Measurements from ENCODE around the gene FKBP8. TPM values are rescaled to one million over a fixed set of nuclear protein-coding genes. Genes with fewer than 3 reads are reported as not detected.

The FKBP8 gene
- total RNA-seq, 2 experiments from 2014 or later, result 232 to 236 TPM

DNA sequence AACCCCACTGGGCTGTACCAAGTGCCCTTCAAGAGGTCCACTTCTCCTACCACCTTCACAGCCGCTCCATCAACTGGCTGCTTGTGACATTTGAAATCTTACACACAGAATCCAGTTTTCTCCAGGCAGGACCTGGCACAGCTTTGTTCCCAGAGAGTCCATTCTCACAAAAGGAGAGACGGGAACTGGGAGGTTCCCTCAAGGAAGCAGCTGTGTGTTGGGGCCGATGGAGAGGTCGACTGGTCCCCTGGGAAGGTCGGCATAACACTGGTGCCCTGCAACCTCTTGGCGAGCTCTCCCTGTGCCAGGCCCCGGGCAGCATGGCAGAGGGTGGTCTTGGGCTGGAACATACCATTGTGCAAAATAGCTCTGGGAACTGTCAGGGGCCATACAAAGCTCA lies 43.0 kb downstream of the FKBP8 start:
- CTCF ChIA-PET, result interaction anchor here (1.3 kb wide), 2 partner anchors 20 to 38 kb away, joined by 5 to 6 read pairs; no protein-coding TSS in a partner anchor
- no peaks in the 10 kb centered on the region for H3K36me3 Mint-ChIP-seq
- H3K27ac Mint-ChIP-seq, result peak overlapping the region; percentile 28
- peaks cover 86% of the 10 kb centered on the region for H3K4me1 Mint-ChIP-seq (ENCODE audit: low read depth)
- no peak for DNase-seq
- POLR2A ChIA-PET, result no interaction called here
- no peaks in the 10 kb centered on the region for H3K9me3 Mint-ChIP-seq
- intact Hi-C loops (cut with micrococcal nuclease), result no loop called here
- no peaks in the 10 kb centered on the region for H3K27me3 Mint-ChIP-seq
- H3K4me3 Mint-ChIP-seq, result no peak overlapping the region

DNA sequence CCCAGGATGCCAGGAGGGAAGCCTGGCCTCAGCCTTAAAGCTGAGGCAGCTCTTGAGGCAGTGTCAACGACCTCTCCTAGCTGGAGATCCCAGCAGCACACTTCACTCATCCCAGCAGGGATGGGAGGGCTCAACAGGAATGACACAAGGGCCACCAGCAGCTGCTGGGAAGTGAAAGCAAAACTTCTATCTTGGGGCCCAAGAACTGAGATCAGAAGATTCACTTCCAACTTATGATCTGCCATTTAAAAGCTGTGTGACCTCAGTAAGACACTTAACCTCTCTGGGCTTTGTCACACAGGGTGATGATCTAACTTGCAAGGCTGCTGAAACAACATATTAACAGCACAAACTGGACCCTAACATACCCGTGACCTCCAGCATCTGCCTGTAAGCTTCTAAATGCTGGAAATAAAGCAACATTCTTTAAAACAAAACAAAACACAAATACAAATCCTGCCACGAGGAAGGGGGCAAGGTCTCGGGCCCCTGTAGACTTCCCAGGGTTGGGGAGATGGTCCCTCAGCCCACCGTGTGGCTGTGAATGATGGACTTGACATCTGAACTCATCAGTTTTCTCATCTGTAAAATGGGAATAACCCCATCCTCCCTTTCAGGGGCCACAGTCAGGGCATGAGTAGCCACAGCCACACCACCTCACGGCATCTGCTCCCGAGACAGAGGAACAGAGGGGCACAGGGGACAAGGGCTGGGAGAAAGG lies 44.2 kb downstream of the FKBP8 start:
- peaks cover 86% of the 10 kb centered on the region for H3K4me1 Mint-ChIP-seq (ENCODE audit: low read depth)
- H3K27me3 Mint-ChIP-seq, result no peaks in the 10 kb centered on the region
- H3K4me3 Mint-ChIP-seq, result no peak overlapping the region
- no peaks in the 10 kb centered on the region for H3K9me3 Mint-ChIP-seq
- CTCF ChIA-PET, result interaction anchor here (0.7 to 4.1 kb wide), 6 partner anchors 13 to 650 kb away, joined by 3 to 43 read pairs (median 4); partner anchors contain the start of gene ELL
- POLR2A ChIA-PET, result interaction anchor here (0.8 kb wide), 1 partner anchor 21 kb away, joined by 3 read pairs; no protein-coding TSS in a partner anchor
- intact Hi-C loops (cut with micrococcal nuclease), result no loop called here
- H3K36me3 Mint-ChIP-seq, result no peaks in the 10 kb centered on the region
- H3K27ac Mint-ChIP-seq, result peak overlapping the region; percentile 33
- DNase-seq, result no peak

DNA sequence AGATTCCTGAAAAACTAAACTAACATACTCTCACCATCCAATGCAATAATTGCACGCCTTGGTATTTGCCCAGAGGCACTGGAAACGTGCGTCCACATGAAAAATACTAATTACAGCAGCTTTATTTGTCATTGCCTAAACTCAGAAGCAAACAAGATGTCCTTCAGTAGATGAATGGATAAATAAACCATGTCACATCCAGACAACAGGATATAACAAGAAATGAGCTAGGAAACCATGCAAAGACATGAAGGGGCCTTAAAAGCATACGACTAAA lies 46.5 kb downstream of the FKBP8 start:
- ChIA-PET CTCF (interaction anchor here (0.7 to 4.1 kb wide), 10 partner anchors 8 to 350 kb away, joined by 3 to 43 read pairs (median 4); partner anchors contain the start of gene ELL), POLR2A (interaction anchor here (1.1 to 2.0 kb wide), 6 partner anchors 9 to 23 kb away, joined by 4 to 10 read pairs (median 6); no protein-coding TSS in a partner anchor)
- H3K4me3 Mint-ChIP-seq, result no peak overlapping the region
- H3K9me3 Mint-ChIP-seq, result no peaks in the 10 kb centered on the region
- no peak for DNase-seq
- H3K4me1 Mint-ChIP-seq (ENCODE audit: low read depth), result peaks cover 81% of the 10 kb centered on the region
- H3K27me3 Mint-ChIP-seq, result no peaks in the 10 kb centered on the region
- intact Hi-C loops (cut with micrococcal nuclease), result loop anchor here (1.0 kb wide), 2 partner anchors 18 to 25 kb away; partner anchors contain the start of gene ELL
- H3K27ac Mint-ChIP-seq, result peak overlapping the region; percentile 90
- no peaks in the 10 kb centered on the region for H3K36me3 Mint-ChIP-seq

DNA sequence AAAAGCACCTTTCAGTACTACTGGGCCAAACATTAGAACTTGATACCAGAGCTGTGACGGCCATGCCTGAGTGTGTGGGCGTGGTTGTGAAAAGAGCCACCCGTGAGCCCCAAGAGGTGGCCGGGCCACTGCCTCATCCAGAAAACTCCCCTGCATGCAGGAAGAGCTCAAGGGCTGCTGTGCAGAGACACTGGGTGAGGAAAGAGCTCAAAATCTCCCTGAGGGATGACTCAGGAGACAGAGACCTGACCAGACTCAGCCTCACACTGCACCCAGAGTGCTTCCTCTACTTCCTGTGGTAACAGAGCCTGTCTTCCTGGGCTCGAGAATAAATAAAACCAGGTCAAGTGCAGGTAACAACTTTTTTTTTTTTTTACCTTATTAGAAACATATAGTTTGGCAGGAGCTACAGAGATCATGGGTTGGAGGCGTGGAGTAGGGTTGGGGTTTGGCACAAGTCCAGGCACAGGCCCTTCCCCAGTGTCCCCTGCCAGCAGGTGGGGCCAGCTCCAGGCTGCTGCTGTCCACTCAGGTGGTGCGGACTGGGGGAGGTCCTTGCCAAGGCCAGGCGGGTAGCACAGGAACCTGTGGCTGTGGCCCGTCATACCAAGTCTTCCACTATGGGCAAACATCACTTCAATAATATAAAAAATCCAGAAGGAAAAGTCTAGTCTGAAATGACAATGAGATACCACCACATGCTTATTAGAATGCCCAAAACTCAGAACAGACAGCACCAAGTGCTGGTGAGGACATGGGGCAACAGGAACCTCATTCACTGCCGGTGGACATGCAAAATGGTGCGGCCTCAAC lies 47.0 kb downstream of the FKBP8 start:
- H3K4me1 Mint-ChIP-seq (ENCODE audit: low read depth), result peaks cover 80% of the 10 kb centered on the region

DNA sequence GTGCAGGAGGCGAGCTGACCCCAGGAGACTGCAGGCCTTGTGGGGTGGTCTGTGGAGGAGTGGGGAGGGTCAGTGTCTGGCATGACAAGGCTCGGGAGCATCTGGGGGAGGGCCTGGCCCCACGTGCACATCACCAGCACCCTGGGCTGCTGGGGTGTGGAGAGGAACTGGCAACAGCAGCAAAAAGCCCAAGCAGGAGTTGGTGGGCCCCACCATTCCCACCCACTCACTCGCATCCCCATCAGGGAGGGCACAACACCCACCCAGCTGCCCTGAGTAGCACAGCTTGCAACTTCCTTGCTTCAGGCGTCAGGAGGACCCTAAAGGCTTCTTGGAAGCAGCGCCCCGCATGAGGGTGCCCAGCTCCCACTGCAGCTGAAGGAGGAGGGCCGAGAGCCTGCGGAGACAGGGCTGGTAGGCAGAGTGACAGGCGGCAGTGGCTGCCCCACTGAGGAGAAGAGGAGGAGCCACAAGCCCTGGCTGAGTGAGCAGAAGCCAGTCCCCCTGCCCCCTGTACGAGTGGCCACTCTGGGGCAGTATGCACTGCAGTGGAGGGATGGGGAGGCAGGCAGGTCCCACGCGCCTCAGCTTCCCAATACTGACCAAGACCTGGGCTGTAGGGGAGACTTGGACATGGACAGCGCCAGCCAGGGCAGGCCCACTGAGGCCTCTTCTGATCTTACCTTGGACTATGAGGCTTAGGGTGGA lies 48.0 kb downstream of the FKBP8 start:
- H3K36me3 Mint-ChIP-seq, result no peaks in the 10 kb centered on the region
- H3K4me3 Mint-ChIP-seq, result peak overlapping the region; percentile 36
- no peaks in the 10 kb centered on the region for H3K27me3 Mint-ChIP-seq
- ChIA-PET POLR2A (interaction anchor here (0.5 to 2.0 kb wide), 9 partner anchors 10 to 75 kb away, joined by 3 to 10 read pairs (median 5); partner anchors contain the start of gene ELL), CTCF (interaction anchor here (1.0 to 4.1 kb wide), 11 partner anchors 10 to 93 kb away, joined by 3 to 43 read pairs (median 5); partner anchors contain the start of genes ELL, KXD1 and REX1BD)
- no peaks in the 10 kb centered on the region for H3K9me3 Mint-ChIP-seq
- peaks cover 71% of the 10 kb centered on the region for H3K4me1 Mint-ChIP-seq (ENCODE audit: low read depth)
- intact Hi-C loops (cut with micrococcal nuclease), result no loop called here
- peak overlapping the region; percentile 90 for H3K27ac Mint-ChIP-seq
- no peak for DNase-seq

More for the DNA sequence above, 47.0 kb downstream of the FKBP8 start:
- CTCF ChIA-PET, result interaction anchor here (0.6 to 4.1 kb wide), 17 partner anchors 9 to 351 kb away, joined by 3 to 43 read pairs (median 4); partner anchors contain the start of genes ELL, KXD1 and REX1BD
- no peaks in the 10 kb centered on the region for H3K36me3 Mint-ChIP-seq
- peak; percentile 85 for DNase-seq
- peak overlapping the region; percentile 36 for H3K4me3 Mint-ChIP-seq
- POLR2A ChIA-PET, result interaction anchor here (0.5 to 2.0 kb wide), 9 partner anchors 9 to 76 kb away, joined by 3 to 10 read pairs (median 5); partner anchors contain the start of gene ELL
- H3K27ac Mint-ChIP-seq, result peak overlapping the region; percentile 90
- intact Hi-C loops (cut with micrococcal nuclease), result loop anchor here (1.0 kb wide), 2 partner anchors 17 to 26 kb away; partner anchors contain the start of gene ELL
- H3K9me3 Mint-ChIP-seq, result no peaks in the 10 kb centered on the region
- no peaks in the 10 kb centered on the region for H3K27me3 Mint-ChIP-seq

DNA sequence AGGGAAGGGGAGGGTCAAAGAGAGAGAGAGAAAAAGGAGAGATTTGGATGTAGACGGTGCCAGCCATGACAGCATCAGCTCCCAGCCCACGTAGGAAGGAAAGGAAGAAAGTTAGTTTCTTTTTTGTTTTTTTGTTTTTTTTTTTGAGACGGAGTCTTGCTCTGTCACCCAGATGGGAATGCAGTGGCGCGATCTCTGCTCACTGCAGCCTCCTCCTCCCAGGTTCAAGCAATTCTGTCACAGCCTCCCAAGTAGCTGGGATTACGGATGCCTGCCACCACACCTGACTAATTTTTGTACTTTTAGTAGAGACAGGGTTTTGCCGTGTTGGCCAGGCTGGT lies 49.1 kb downstream of the FKBP8 start:
- H3K9me3 Mint-ChIP-seq, result no peaks in the 10 kb centered on the region
- peak overlapping the region; percentile 35 for H3K4me3 Mint-ChIP-seq
- peaks cover 70% of the 10 kb centered on the region for H3K4me1 Mint-ChIP-seq (ENCODE audit: low read depth)
- H3K27ac Mint-ChIP-seq, result peak overlapping the region; percentile 90
- H3K36me3 Mint-ChIP-seq, result no peaks in the 10 kb centered on the region
- POLR2A ChIA-PET, result interaction anchor here (1.3 kb wide), 1 partner anchor 27 kb away, joined by 3 read pairs; no protein-coding TSS in a partner anchor
- CTCF ChIA-PET, result interaction anchor here (1.0 to 1.8 kb wide), 3 partner anchors 9 to 26 kb away, joined by 3 to 5 read pairs (median 4); no protein-coding TSS in a partner anchor
- DNase-seq, result no peak
- intact Hi-C loops (cut with micrococcal nuclease), result no loop called here
- no peaks in the 10 kb centered on the region for H3K27me3 Mint-ChIP-seq

DNA sequence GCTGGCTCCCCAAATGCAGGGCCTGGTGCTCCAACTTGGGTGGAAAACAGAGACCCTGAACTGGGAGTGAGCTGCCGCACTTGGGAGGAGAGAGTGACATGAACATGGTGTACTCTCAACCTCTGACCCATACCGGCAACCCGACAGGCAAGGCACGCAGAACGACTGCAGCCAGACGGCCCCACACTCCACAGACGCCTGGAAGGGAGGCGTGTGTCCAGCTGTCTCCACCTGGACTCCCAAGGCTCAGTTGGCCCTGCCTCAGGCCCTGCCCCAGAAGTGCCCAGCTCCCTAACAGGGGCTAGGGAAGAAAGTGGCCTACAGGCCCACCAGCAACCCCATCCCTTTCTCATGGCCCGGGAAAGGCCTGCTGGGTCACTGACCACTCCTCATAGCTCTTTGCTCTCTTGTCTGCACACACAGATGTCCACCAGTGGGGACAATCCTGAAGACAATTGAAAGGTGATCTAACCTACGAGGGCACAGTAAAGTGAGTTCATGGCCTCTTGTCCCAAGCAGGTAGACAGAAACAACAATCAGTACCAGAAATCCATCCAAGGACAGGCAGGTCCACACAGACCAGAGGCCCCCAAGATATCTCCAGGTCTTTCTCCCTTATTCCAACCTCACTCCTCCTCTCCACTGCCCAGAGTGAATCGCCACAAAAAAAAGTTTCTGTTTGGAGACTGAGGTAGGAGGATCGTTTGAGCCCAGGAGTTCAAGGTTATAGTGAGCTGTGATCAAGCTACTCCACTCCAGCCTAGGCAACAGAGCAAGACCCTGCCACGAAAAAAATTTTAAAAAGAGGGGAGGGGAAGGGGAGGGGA lies 49.7 kb downstream of the FKBP8 start:
- intact Hi-C loops (cut with micrococcal nuclease), result no loop called here
- Mint-ChIP-seq H3K27ac (peak overlapping the region; percentile 90), H3K9me3 (no peaks in the 10 kb centered on the region), H3K27me3 (no peaks in the 10 kb centered on the region), H3K36me3 (no peaks in the 10 kb centered on the region), H3K4me3 (peak overlapping the region; percentile 35), H3K4me1 (ENCODE audit: low read depth) (peaks cover 68% of the 10 kb centered on the region)
- ChIA-PET CTCF (interaction anchor here (1.0 to 2.1 kb wide), 5 partner anchors 9 to 32 kb away, joined by 3 to 8 read pairs (median 5); no protein-coding TSS in a partner anchor), POLR2A (no interaction called here)
- no peak for DNase-seq

DNA sequence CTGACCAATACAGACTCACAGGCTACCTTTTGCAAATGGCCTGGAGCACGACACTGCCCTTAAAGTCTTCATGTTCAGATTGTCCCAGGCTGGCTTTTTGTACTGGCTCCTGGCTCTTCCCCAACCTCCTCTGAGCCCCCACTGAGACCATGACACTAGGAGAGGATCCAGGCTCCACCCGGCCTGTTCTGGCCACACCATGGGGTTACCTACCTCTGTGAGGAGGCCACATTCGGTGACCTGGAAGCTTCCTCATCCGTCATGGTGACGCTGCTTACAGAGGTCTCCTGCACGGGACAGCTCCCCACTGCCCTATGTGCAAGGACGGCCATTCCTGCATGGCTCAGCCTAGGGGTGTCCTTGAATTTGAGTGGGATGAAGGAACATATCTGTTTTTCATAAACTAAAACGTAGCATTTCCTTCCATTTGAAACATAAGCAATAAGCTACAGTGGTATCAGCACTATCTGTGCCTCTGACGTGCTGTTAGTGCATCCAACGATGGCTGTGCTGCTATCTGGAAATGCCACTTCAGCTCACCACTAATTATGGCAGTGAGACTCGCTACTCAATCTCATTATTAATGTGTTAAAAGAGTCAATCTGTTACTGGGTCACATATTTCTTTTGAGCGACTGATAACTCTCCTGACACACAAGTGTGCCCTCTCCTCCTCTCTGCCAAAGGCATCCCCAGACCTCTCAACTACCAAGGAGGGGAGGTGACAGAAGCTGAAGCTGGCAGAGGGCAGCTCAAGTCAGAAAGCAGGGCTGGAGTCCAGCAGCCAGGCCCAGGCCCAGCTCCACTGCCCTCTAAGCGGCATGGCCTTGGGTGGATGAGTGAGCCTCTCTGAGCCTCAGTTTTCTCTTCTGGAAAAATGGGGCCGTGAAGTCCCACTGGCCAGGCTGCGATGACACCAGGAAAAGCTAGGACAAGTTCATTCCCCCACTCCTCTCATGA lies 51.1 kb downstream of the FKBP8 start:
- H3K27ac Mint-ChIP-seq, result peak overlapping the region; percentile 33
- intact Hi-C loops (cut with micrococcal nuclease), result no loop called here
- POLR2A ChIA-PET, result interaction anchor here (1.0 kb wide), 1 partner anchor 14 kb away, joined by 4 read pairs; no protein-coding TSS in a partner anchor

DNA sequence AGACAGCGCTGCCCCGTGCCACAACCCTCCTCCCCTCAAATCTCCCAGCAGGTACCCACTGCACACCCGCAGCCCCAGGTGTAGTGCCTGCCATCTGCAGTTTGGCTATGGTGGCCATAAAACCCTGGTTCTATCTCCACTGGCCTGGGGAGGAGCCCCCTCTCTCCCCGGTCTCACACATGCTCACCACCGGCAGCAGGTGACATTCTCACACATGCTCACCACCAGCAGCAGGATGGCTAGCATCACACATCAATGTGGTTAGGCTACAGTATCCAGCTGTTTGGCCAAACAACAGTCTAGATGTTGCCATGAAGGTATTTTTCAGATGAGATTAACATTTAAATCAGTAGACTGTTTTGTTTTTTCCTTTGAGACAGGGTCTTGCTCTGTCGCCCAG lies 52.6 kb downstream of the FKBP8 start:
- intact Hi-C loops (cut with micrococcal nuclease), result no loop called here
- POLR2A ChIA-PET, result no interaction called here
- Mint-ChIP-seq H3K4me1 (ENCODE audit: low read depth) (peaks cover 70% of the 10 kb centered on the region), H3K27me3 (no peaks in the 10 kb centered on the region), H3K27ac (no peak overlapping the region), H3K36me3 (no peaks in the 10 kb centered on the region), H3K4me3 (no peak overlapping the region), H3K9me3 (no peaks in the 10 kb centered on the region)
- CTCF ChIA-PET, result interaction anchor here (1.3 kb wide), 1 partner anchor 29 kb away, joined by 3 read pairs; no protein-coding TSS in a partner anchor
- no peak for DNase-seq

More for the DNA sequence above, 51.1 kb downstream of the FKBP8 start:
- Mint-ChIP-seq H3K4me1 (ENCODE audit: low read depth) (peaks cover 71% of the 10 kb centered on the region), H3K9me3 (no peaks in the 10 kb centered on the region), H3K4me3 (no peak overlapping the region), H3K36me3 (no peaks in the 10 kb centered on the region), H3K27me3 (no peaks in the 10 kb centered on the region)
- DNase-seq, result no peak
- CTCF ChIA-PET, result interaction anchor here (1.0 to 2.1 kb wide), 4 partner anchors 24 to 41 kb away, joined by 4 to 8 read pairs (median 4); no protein-coding TSS in a partner anchor

DNA sequence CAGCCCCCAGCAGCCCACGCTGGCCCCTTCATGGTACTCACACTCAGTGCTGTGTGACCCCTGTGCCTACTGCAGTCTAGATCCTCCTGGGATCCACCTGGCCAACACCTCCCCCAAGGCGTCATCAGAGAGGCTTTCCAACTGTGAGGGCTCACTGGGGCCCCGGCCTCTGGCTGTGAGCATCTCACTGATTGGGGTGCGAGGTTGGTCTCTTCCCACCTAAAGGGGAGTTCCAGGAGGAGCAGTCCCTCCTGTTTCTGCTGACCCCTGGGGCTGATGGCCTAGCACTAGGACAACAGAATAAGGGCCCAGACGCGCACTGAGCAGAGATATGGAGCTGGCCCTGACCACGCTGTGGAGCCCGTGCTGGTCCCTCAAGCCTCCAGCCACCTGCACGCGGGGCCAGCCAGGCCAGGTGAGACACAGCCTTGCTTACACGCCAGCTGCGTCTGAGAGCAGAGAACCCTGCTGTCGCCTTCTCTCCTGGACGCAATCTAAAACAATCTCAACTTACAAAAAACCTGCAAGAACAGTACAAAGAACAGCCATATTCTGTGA lies 53.7 kb downstream of the FKBP8 start:
- H3K36me3 Mint-ChIP-seq, result no peaks in the 10 kb centered on the region
- intact Hi-C loops (cut with micrococcal nuclease), result no loop called here
- ChIA-PET POLR2A (no interaction called here), CTCF (interaction anchor here (1.8 to 2.4 kb wide), 2 partner anchors 16 to 30 kb away, joined by 4 to 16 read pairs; no protein-coding TSS in a partner anchor)
- H3K27ac Mint-ChIP-seq, result no peak overlapping the region
- H3K9me3 Mint-ChIP-seq, result no peaks in the 10 kb centered on the region
- H3K27me3 Mint-ChIP-seq, result no peaks in the 10 kb centered on the region
- DNase-seq, result no peak
- no peak overlapping the region for H3K4me3 Mint-ChIP-seq
- H3K4me1 Mint-ChIP-seq (ENCODE audit: low read depth), result peaks cover 68% of the 10 kb centered on the region
